Measurements from ENCODE around the gene PRKAG2.

- TF ChIP-seq CTCF (IDR thresholded peaks at IDR 0.05) (no peak), EP300 (IDR thresholded peaks at IDR 0.05) (no peak)
Measured at GRCh38 chr7:151877911-151878835, 1.3 kb upstream of the PRKAG2 start.
